HG03280 (cell line): Measurements from ENCODE around the gene YTHDF1.

ENCODE experiments used
- ATAC-seq: cut with Tn5 transposase; IDR thresholded peaks from one replicate; pipeline ENCODE4 v1.9.1; 2021; ENCODE audit warnings: mild to moderate bottlenecking, moderate library complexity; ENCODE audit not compliant: unreplicated experiment

Gene YTHDF1

GRCh38 chr20:63212792-63213191, 3.1 kb downstream of the YTHDF1 start:
- ATAC-seq: no peak

- ATAC-seq: no peak
These were observed 3.6 kb downstream of the YTHDF1 start for GRCh38 chr20:63212393-63212730.

GRCh38 chr20:63210011-63210605, 5.8 kb downstream of the YTHDF1 start:
- no peak for ATAC-seq

- no peak for ATAC-seq
These were observed 7.5 kb downstream of the YTHDF1 start for GRCh38 chr20:63208346-63208909.

- ATAC-seq: no peak
These were observed 9.1 kb downstream of the YTHDF1 start for GRCh38 chr20:63206878-63207277.

GRCh38 chr20:63205896-63206295, 10.0 kb downstream of the YTHDF1 start:
- no peak for ATAC-seq

- ATAC-seq: no peak
These were observed 11.6 kb downstream of the YTHDF1 start for GRCh38 chr20:63204362-63204761.

GRCh38 chr20:63202811-63203526, 13.0 kb downstream of the YTHDF1 start:
- ATAC-seq: no peak

- ATAC-seq: no peak
These were observed 13.9 kb downstream of the YTHDF1 start for GRCh38 chr20:63202021-63202420.

GRCh38 chr20:63198606-63199005, 17.3 kb downstream of the YTHDF1 start:
- ATAC-seq: no peak

- ATAC-seq: no peak
These were observed 19.0 kb downstream of the YTHDF1 start for GRCh38 chr20:63196768-63197470.

- no peak for ATAC-seq
These were observed 21.1 kb downstream of the YTHDF1 start for GRCh38 chr20:63194797-63195173.

GRCh38 chr20:63194007-63194796, 21.7 kb downstream of the YTHDF1 start:
- ATAC-seq: no peak

GRCh38 chr20:63192721-63193120, 23.2 kb downstream of the YTHDF1 start:
- ATAC-seq: no peak

- ATAC-seq: no peak
These were observed 24.5 kb downstream of the YTHDF1 start for GRCh38 chr20:63191400-63191799.

- ATAC-seq: no peak
These were observed 25.1 kb downstream of the YTHDF1 start for GRCh38 chr20:63190828-63191227.

GRCh38 chr20:63189846-63190559, 25.9 kb downstream of the YTHDF1 start:
- ATAC-seq: no peak

GRCh38 chr20:63189322-63189642, 26.6 kb downstream of the YTHDF1 start:
- no peak for ATAC-seq

GRCh38 chr20:63188641-63189321, 27.1 kb downstream of the YTHDF1 start:
- no peak for ATAC-seq

- no peak for ATAC-seq
These were observed 27.8 kb downstream of the YTHDF1 start for GRCh38 chr20:63188159-63188442.
